Stomach (tissue), 9 donors: ENCODE results near the gene NDUFB1. TPM values are rescaled to one million over a fixed set of nuclear protein-coding genes. Genes with fewer than 3 reads are reported as not detected.

Experiments used
- DNase-seq, 2 donors: peaks; one replicate each; pipeline versions ENCODE4 v3.0.0 to v3.0.0-alpha.2; 2013 to 2019
- H3K27ac ChIP-seq, 5 donors: fragments of 200-600 bp in 4 of 5; sonication (generic) in 4 of 5; one replicate each; pipeline ENCODE4 v1.5.1; 2013 to 2019; ENCODE audit warnings: mild to moderate bottlenecking in 1 of 5, moderate library complexity in 1 of 5
- H3K27me3 ChIP-seq, 3 donors: fragments of 200-600 bp; sonication (generic); one replicate each; pipeline ENCODE4 v1.5.1; 2017 to 2019; ENCODE audit warnings: mixed run types in 1 of 3
- H3K36me3 ChIP-seq, 4 donors: fragments of 200-600 bp; sonication (generic); 1 replicate in 3 of 4; 2 replicates in 1 of 4; pipeline ENCODE4 v1.5.1; 2016 to 2019
- H3K4me1 ChIP-seq, 4 donors: fragments of 200-600 bp; sonication (generic); one replicate each; pipeline ENCODE4 v1.5.1; 2016 to 2019
- H3K4me3 ChIP-seq, 4 donors: fragments of 200-600 bp; sonication (generic) in 3 of 4; one replicate each; pipeline ENCODE4 v1.5.1; 2016 to 2019; ENCODE audit warnings: mild to moderate bottlenecking in 1 of 4
- H3K9me3 ChIP-seq, 4 donors: fragments of 200-600 bp; sonication (generic); one replicate each; pipeline ENCODE4 v1.5.1; 2016 to 2019
- CTCF ChIP-seq, 7 experiments: fragments of 450-650 bp in 4 of 7; fragments of 200-600 bp in 3 of 7; sonication (generic) in 3 of 7; IDR thresholded peaks; one replicate each; pipeline ENCODE4 v1.5.1; 2016 to 2019; ENCODE audit warnings: antibody characterized with exemption in 7 of 7, control low read depth in 2 of 7, mild to moderate bottlenecking in 1 of 7
- EP300 ChIP-seq: sonication (generic); formaldehyde crosslinking; IDR thresholded peaks from one replicate; pipeline ENCODE4 v1.6.1; 2017; ENCODE audit warnings: antibody characterized with exemption
- POLR2A ChIP-seq, 4 donors: fragments of 450-650 bp; IDR thresholded peaks; one replicate each; pipeline ENCODE4 v1.6.1; 2016; ENCODE audit warnings: antibody characterized with exemption in 4 of 4, control low read depth in 2 of 4, mild to moderate bottlenecking in 1 of 4, moderate library complexity in 1 of 4
- POLR2AphosphoS5 ChIP-seq, 3 donors: sonication (generic); formaldehyde crosslinking; IDR thresholded peaks; one replicate each; pipeline ENCODE4 v1.6.1; 2016; ENCODE audit warnings: antibody characterized with exemption in 3 of 3
- WGBS, 5 donors: extraction: QIAGEN DNeasy Blood & Tissue Kit in 3 of 5; methylation state at CpG; one replicate each; pipeline versions ENCODE4 v1.1.5 to v1.1.7; 2013 to 2018; 5-methylcytosine and 5-hydroxymethylcytosine counted together
- intact Hi-C: fragments of 100-400 bp; cut with DNase I; formaldehyde crosslinking; loops from one replicate; pipeline ENCODE4 v1.15.1; 2023; ENCODE audit warnings: low total_unique reads
- polyA plus RNA-seq, 3 donors: library from polyadenylated mRNA; stranded (reverse); fragments of 200-250 nt; gene quantifications; one replicate each; pipeline ENCODE4 v1.2.3, GENCODE V29; 2013
- total RNA-seq, 5 donors: library from RNA; depleted of rRNA; stranded (reverse); fragments of >200 nt; gene quantifications; one replicate each; pipeline versions ENCODE4 v1.1.0 to v1.2.3, GENCODE V29; 2014 to 2016
- donor health status: healthy with polysubstance abuse.
- donor health status: Bipolar disorder and iron deficiency.
- donor health status: healthy.

Gene NDUFB1
- total and polyA plus RNA-seq, 8 donors, result 22.2 to 1,152 (median 478) TPM

DNA sequence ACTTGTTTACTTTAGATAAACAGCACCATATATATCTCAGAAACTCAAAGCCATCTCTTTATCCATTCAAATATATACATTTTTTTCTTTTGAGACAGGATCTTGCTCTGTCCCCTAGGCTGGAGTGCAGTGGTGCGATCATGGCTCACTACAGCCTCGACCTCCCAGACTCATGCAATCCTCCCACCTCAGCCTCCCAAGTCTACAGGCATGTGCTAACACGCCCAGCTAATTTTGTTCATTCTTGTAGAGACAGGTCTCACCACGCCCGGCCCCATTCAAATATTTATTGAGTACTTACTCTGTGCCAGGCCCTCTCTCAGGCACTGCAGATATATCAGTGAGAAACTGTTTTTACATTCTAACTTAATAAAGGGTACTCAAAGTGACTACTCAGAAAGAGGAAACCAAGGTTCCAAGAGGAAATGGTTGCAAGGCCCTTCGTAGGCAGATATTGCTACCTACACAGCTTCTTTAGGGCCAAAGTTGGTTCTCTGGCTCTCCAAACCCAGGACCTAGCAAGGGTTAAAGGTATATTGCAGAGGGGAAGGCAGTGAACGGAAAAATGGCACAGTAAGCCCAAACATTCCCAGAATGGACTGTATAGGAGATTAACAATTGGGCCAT is 18.0 kb downstream of the NDUFB1 start:
- Histone ChIP-seq H3K36me3 (no peaks in the 10 kb centered on the region), H3K4me3 (no peak overlapping the region), H3K27ac (no peak overlapping the region), H3K27me3 (no peaks in the 10 kb centered on the region), H3K4me1 (peaks cover 15 to 74% (median 54%) of the 10 kb centered on the region in 4 donors), H3K9me3 (no peaks in the 10 kb centered on the region)
- no peak for DNase-seq
- no peak for TF ChIP-seq CTCF (IDR thresholded peaks at IDR 0.05)
- TF ChIP-seq EP300, result no peak
- TF ChIP-seq POLR2A (IDR thresholded peaks at IDR 0.05), result no peak
- TF ChIP-seq POLR2AphosphoS5 (IDR thresholded peaks at IDR 0.05), result no peak
- intact Hi-C loops, result no loop called here
- WGBS, 5 donors, result 59 to 73% (median 65%) methylated on average over 7 of the region's 7 CpGs

DNA sequence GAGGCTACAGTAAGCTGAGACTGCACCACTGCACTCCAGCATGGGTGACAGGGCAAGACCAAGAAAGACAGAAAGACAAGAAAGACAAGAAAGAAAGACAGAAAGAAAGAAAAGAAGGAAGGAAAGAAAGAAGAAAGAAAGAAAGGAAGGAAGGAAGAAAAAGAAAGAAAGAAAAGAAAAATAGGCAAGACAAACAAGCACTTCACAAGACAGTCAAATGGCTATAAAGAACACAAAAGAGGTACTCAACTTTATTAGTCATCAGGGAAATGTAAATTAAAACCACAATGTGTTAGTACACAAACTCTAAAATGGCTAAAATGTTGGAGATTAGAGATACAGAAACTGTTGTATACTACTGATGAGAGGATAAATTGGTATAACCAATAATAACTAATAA is 21.7 kb downstream of the NDUFB1 start:
- TF ChIP-seq POLR2AphosphoS5 (IDR thresholded peaks at IDR 0.05) (no peak), CTCF (IDR thresholded peaks at IDR 0.05) (no peak), EP300 (no peak), POLR2A (IDR thresholded peaks at IDR 0.05) (no peak)
- intact Hi-C loops, result no loop called here
- Histone ChIP-seq H3K36me3 (peaks cover 11 to 18% (median 16%) of the 10 kb centered on the region in 4 donors), H3K27ac (no peak overlapping the region), H3K4me3 (no peak overlapping the region), H3K4me1 (peaks cover 10 to 61% (median 42%) of the 10 kb centered on the region in 4 donors), H3K9me3 (no peaks in the 10 kb centered on the region), H3K27me3 (no peaks in the 10 kb centered on the region)
- DNase-seq, result no peak

GRCh38 chr14:92093320-92093719 is 28.2 kb downstream of the NDUFB1 start:
- H3K27ac ChIP-seq, result no peak overlapping the region
- TF ChIP-seq POLR2A (IDR thresholded peaks at IDR 0.05), result no peak
- no peak for TF ChIP-seq POLR2AphosphoS5 (IDR thresholded peaks at IDR 0.05)
- no peak for TF ChIP-seq CTCF (IDR thresholded peaks at IDR 0.05)
- TF ChIP-seq EP300, result no peak
- intact Hi-C loops, result no loop called here
- H3K4me3 ChIP-seq, result no peak overlapping the region
- no peaks in the 10 kb centered on the region for H3K4me1 ChIP-seq
- H3K27me3 ChIP-seq, result no peaks in the 10 kb centered on the region
- H3K36me3 ChIP-seq, result peaks cover 16 to 72% (median 67%) of the 10 kb centered on the region in 4 donors
- no peaks in the 10 kb centered on the region for H3K9me3 ChIP-seq
- DNase-seq, result no peak
- 35 to 57% (median 47%) methylated on average over 1 of the region's 1 CpG for WGBS, 5 donors

DNA sequence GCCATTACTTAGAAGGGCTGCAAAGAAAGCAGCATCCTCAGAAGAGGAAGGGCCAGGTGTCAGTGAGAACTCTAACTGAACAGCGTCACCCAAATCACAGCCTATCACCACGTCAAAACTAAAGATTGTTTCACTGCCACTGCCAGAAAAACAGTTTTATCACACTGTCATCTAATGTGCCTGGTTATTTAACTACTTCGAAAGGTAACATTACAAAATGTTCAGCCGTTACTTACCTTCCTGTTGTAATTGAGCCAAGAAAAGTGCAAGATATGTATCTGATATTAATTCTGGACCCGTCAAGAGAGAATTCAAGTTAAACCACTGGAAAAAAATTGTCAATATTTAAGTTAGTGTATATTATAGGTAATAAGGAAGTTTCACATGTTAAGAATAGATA is 33.0 kb downstream of the NDUFB1 start:
- TF ChIP-seq EP300 (no peak), POLR2A (IDR thresholded peaks at IDR 0.05) (no peak)
- H3K27ac ChIP-seq, result no peak overlapping the region
- peaks cover 22 to 89% (median 86%) of the 10 kb centered on the region in 4 donors for H3K36me3 ChIP-seq
- DNase-seq, result no peak
- H3K4me3 ChIP-seq, result no peak overlapping the region
- no peaks in the 10 kb centered on the region for H3K4me1 ChIP-seq
- H3K27me3 ChIP-seq, result no peaks in the 10 kb centered on the region
- 69 to 84% (median 78%) methylated on average over 5 of the region's 5 CpGs for WGBS, 5 donors
- H3K9me3 ChIP-seq, result no peaks in the 10 kb centered on the region
- intact Hi-C loops, result no loop called here

DNA sequence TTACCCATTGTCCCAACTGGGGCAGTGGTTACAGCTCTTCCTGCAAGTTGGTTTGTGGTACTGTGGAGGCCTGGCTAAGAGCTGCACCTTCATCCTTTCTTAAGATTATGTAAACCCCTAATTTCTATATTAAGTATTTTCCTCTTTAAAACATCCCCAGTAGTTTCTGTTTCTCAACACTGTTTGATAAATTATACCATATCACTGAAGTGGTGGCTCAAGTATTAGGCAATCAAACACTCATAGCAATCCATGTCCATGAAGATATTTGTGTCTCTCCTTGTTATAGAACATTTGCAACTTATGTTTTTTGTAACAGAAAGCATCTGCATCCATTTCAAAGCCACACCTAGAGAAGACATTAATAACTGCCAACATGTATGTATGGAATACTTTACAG is 47.0 kb downstream of the NDUFB1 start:
- TF ChIP-seq POLR2A (IDR thresholded peaks at IDR 0.05) (no peak), CTCF (IDR thresholded peaks at IDR 0.05) (no peak), EP300 (no peak), POLR2AphosphoS5 (IDR thresholded peaks at IDR 0.05) (no peak)

More for the DNA sequence above, 47.0 kb downstream of the NDUFB1 start:
- DNase-seq, result no peak
- intact Hi-C loops, result no loop called here
- no peak overlapping the region for H3K4me3 ChIP-seq
- H3K4me1 ChIP-seq, result no peaks in the 10 kb centered on the region
- no peaks in the 10 kb centered on the region for H3K27me3 ChIP-seq
- H3K9me3 ChIP-seq, result no peaks in the 10 kb centered on the region
- H3K27ac ChIP-seq, result no peak overlapping the region
- H3K36me3 ChIP-seq, result peaks cover 29 to 96% (median 92%) of the 10 kb centered on the region in 4 donors
